HG02571 (cell line): ENCODE data around the gene TMEM126A.

Experiments
- ATAC-seq: cut with Tn5 transposase; IDR thresholded peaks from one replicate; pipeline ENCODE4 v1.9.1; 2021; ENCODE audit warnings: mild to moderate bottlenecking, moderate library complexity; ENCODE audit not compliant: unreplicated experiment

The TMEM126A gene

DNA sequence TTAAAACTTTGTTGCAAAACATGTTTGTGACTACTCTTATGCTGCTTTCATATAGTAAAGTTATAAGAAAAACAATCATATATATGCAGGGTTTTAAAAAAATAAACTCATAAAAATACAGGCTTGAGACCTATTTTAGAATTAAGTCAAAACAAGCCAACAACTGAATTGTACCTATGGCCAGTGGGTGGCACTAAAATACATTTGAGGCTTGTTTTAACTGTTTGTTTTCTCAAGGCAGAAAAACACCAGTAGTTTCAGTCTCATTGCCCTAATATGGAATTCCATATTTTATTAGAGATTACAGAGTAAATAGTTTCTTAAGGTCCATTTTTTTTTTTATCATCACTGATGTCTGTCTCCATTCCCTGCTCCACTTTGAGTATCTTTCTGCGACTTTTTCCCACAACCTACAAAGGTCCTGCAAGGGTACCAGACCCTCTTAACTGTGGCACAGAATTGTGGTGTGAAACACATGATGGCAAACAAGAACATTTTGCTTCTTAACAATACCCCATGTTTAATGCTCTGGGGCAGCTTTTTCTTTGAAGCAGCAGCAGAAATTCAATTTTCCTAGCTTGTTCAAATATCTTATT, 46.7 kb downstream of the TMEM126A start:
- ATAC-seq = no peak

DNA sequence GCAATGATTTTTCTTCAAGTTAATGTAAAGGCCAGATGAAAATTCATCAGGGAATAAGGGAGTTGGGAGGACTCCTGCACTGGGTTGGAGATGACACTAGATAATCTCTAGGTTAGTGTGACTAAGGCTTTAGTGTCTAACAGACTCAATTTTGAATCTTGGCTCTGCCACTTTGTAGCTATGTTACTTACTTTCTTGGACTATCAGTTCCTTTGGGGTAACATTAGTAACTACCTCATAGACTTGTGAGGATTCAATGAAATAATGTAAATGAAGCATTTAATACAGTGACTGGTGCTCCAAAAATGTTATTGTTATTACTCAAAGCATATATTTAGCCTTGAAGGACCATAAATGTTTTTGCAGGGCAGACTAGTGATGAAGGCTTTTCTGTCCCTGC, 47.8 kb downstream of the TMEM126A start:
- ATAC-seq = no peak

DNA sequence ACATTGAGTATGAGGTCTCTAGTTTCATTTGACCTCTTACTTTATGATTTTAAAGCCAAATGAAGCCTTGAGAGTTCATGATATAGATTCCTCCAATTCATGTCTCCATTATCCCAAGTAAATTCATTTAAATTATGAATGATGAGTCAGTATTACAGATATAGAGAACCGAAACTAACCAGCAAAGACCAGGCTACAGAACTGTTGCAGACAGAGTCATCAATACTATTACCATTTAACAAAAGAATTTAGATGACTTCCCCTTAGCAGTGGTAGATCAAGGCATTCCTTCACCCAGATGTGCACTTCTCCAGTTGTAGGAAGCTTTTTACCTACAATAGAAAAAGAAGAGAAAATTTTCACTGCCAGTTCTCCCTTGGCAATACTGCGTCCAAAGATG, 50.0 kb downstream of the TMEM126A start:
- ATAC-seq = no peak

DNA sequence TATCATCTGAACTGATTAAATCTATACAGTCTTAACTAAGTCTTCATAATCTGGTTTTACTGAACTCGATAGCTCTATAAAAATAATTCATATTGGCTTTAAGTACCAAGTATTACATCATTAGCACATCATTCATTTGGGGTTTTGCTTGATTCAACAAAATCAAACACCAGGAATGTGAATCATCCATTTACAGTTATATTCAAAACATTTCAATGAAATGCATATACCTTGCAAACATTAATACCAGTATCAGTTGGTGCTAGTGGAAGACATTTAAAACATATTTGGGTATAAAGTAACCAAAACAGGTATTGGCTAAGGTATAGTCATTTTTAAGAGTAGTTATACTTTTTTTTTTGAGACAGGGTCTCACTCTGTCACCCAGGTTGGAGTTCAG, 50.4 kb downstream of the TMEM126A start:
- ATAC-seq = no peak

DNA sequence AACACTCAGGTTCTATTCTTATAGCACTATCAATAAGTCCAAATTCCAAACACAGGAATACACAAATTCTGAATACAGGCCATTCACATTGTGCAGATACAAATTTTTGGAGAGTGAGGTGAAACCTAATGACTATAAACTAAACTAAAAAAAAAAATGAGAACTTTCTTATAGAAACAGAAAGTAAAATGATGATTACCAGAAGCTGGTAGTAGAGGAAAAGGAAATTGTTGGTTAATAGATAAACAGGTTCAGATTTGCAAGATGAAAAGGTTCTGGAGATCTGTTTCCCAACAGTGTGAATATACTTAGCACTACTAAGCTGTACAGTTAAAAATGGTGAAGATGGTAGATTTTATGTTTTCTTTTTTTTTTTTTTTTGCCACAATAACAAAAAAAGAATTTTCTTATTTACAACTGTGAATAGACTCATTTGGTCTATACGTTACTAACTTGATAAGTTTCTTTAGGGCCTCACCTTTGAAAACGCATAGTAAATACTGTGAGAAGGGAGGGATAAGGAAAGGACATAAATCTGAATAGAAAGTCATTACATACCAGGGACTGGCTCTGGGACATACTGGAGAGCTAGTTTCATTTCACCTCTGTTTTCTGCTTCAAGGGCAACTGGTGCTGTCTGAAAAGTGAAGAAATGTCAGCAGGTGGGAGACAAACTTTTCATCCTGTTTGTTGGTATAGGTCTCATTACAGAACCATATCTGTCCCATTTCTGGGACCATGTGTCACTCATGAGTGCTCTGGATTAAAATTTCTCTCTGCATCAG, 52.4 kb downstream of the TMEM126A start:
- peak; percentile 82 for ATAC-seq

DNA sequence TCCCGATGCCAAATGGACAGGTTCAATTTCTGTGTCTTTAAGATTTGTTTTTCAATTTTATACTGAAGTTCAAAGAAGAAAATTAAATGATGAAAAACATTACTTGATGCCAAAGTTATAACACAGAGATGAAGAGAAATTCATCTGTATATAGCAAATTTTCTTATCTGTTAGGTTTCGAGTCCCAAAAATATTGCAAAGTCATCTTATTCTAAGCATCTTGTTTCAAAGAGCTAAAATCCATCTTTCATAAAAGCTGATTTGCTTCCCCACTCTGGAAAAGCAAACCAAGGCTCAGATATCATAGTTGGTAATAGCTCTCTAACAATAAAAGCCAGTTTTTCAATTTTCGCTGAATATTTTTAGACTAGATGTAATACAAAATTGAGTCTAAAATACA, 57.2 kb downstream of the TMEM126A start:
- no peak for ATAC-seq

DNA sequence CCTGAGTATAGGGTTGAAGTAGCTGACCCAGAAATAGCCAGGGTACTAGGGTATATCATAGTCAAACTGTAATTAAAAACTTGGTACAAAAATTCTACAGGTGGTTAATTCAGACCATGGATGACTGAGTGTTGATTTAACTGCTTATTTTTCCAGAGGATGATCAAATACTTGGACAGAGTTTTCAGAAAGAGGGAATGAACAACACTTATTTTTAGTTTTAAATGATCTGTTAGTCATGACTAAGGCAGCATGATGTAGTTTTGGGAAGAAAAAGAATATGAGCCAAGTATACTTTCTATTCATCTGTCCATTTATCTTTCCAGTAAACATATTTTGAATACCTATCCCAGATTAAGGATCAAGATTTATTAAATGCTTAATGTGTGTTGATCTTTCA, 58.0 kb downstream of the TMEM126A start:
- ATAC-seq = no peak
